HG03039 (cell line): ENCODE measurements around the gene PLXNA3.

ENCODE experiments used
- ATAC-seq: cut with Tn5 transposase; IDR thresholded peaks from one replicate; pipeline ENCODE4 v1.9.1; 2021; ENCODE audit warnings: mild to moderate bottlenecking, moderate library complexity; ENCODE audit not compliant: unreplicated experiment

The PLXNA3 gene

GRCh38 chrX:154457491-154458115 is 478 bp upstream of the PLXNA3 start:
- no peak for ATAC-seq

- ATAC-seq: no peak
Measured at GRCh38 chrX:154458954-154459778, 1.1 kb downstream of the PLXNA3 start.

GRCh38 chrX:154459832-154460231 is 1.8 kb downstream of the PLXNA3 start:
- no peak for ATAC-seq

- ATAC-seq: no peak
Measured at GRCh38 chrX:154460326-154460725, 2.2 kb downstream of the PLXNA3 start.

GRCh38 chrX:154462396-154462795 is 4.3 kb downstream of the PLXNA3 start:
- ATAC-seq: no peak

- no peak for ATAC-seq
Measured at GRCh38 chrX:154463611-154464220, 5.6 kb downstream of the PLXNA3 start.

- ATAC-seq: no peak
Measured at GRCh38 chrX:154464806-154465365, 6.8 kb downstream of the PLXNA3 start.

GRCh38 chrX:154465601-154466000 is 7.5 kb downstream of the PLXNA3 start:
- ATAC-seq: no peak

- no peak for ATAC-seq
Measured at GRCh38 chrX:154466036-154466435, 8.0 kb downstream of the PLXNA3 start.

GRCh38 chrX:154466907-154467306 is 8.8 kb downstream of the PLXNA3 start:
- no peak for ATAC-seq

- ATAC-seq: no peak
Measured at GRCh38 chrX:154467556-154467955, 9.5 kb downstream of the PLXNA3 start.

- ATAC-seq: no peak
Measured at GRCh38 chrX:154468217-154468616, 10.1 kb downstream of the PLXNA3 start.

GRCh38 chrX:154469114-154469513 is 11.0 kb downstream of the PLXNA3 start:
- no peak for ATAC-seq

GRCh38 chrX:154469880-154470279 is 11.8 kb downstream of the PLXNA3 start:
- no peak for ATAC-seq

- no peak for ATAC-seq
Measured at GRCh38 chrX:154470434-154470833, 12.4 kb downstream of the PLXNA3 start.

- no peak for ATAC-seq
Measured at GRCh38 chrX:154470914-154471568, 13.0 kb downstream of the PLXNA3 start.

GRCh38 chrX:154471839-154472684 is 14.0 kb downstream of the PLXNA3 start:
- ATAC-seq: no peak

- no peak for ATAC-seq
Measured at GRCh38 chrX:154472685-154473632, 14.9 kb downstream of the PLXNA3 start.

GRCh38 chrX:154473683-154474082 is 15.6 kb downstream of the PLXNA3 start:
- ATAC-seq: no peak
